EL (cell line): ENCODE data around the gene VSIR.
A peak's percentile ranks its signal among the peaks of the same experiment; 100 is the strongest.

Experiments used
- DNase-seq: peaks from one replicate; pipeline ENCODE4 v3.0.0-alpha.2; 2016

VSIR gene

DNA sequence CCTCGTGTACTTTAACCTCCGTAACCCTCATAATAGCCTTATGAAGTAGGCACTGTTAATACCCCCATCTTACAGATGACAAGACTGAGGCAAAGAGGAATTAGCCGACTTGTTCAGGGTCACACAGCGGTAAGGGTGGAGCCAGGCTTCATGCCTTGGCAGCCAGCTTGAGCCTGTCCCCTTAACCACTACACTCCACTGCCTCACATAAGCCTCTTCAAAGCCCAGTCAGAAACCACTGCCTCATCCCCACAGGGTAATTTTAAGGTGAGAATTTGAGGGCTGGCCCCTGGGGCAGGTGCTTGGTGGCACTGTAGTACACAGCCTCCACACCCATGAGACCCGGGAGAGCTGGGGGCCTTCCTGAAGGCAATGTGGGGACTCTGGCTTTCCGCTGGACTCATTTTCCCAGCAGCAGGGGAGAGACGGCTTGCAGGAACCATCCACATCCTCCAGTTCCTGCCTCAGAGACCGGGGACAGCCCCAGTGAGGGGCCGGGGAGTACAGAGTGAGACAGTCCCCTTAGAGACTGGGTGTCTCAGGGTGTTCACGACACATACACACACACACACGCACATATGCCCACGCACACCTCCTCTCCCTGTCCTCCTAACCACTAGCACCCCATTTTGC, 46.1 kb downstream of the VSIR start:
- DNase-seq: no peak

DNA sequence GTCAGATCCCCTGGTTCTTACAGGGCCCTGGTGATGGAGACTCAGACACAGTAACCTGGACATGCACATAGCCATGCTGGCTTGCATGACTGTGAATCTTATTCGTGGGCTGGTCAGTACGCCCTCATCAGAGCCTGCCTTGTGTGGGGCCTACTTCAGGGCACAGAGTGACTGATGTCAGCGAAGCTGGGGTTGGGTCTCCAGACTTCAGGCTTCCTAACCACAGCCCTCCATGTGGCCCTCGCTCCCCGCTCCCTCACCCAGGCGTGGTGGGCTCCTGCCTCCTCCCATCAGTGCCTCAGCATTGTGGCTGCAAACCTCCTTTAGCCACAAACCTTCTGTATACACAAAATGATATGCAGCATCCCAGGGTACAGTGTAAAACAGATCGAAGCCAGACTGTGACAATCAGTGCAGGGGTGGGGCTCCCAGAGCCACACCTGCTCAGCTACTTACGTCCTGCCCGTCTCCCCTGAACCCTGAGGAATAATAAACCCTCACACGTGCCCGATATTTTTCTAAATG, 46.7 kb downstream of the VSIR start:
- DNase-seq: no peak

DNA sequence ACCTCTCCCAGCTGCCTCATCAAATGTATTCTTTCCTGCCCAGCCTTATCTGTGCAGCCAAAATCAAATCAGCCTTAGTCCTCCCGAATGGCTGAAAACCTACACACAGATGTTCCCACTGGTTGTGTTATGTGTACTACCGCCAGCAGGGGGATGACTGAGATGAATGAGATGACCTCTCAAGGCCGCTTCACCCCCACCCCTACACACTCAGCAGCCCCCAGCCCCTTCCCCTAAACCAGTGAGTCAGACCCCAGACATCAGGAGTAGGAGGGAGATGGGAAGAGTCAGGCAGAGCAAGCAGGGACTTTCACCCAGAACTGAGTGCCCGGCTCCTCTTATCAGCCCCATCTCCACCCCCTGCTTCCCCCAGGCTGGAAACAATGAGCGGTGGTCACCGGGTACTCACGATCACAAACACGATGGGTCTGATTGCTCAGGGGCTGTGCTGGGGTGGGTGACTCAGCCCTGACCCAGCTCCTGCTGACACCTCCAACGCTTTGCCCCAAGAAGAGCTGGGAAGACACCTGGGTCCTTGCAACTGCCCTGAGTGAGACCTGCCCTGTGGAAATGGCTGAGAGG, 47.2 kb downstream of the VSIR start:
- peak; percentile 47 for DNase-seq

DNA sequence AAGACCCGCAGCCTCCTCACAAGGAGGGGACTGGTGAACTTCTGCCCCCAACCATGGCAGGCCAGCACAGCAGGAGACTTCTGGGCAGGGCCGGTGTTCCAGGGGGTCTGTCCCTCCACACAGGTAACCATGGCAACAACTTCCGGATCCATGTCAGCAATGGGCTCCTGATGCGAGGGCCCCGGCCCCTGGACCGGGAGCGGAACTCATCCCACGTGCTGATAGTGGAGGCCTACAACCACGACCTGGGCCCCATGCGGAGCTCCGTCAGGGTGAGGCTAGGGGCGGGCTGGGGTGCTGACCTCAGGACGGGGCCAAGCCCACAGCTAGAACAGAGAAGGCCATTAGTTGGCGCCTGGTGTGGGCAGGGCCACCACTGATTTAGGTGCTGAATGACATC, 48.1 kb downstream of the VSIR start:
- no peak for DNase-seq

DNA sequence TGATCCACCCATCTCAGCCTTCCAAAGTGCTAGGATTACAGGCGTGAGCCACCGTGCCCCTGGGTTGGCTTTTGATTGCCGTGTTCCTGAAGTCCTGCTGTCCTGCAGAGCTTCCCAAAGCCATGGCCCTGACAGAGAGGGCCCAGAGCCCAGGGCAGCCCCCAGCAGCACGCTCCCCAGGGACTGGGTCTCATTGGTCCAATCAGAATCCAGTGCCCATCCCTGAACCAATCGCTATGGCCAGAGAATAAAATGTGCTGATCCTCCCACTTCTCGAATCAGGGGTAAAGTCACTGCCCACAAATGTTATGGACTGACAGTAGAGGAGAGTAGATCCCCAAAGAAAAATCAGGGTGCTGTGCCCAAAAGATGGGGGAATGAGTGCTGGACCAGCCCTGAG, 48.8 kb downstream of the VSIR start:
- no peak for DNase-seq

DNA sequence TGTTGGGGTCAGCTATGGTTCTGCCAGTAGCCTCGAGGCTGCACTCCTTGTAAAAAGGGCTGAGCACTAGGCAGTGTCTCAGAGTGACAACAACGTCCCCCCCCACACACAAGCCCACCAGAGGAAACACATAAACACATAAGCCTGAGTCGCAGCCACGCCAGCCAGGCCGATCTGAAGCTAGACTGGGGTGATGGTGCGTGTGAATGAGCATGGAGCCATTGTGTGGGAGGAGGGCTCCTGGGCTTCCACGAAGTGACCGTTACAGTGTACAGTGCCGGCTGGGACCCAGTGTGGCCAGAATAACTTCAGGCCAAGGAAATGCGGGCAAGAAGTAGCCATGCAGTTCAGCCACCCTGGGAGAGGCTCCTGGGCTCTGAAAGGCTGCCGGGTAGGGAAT, 50.0 kb downstream of the VSIR start:
- no peak for DNase-seq

DNA sequence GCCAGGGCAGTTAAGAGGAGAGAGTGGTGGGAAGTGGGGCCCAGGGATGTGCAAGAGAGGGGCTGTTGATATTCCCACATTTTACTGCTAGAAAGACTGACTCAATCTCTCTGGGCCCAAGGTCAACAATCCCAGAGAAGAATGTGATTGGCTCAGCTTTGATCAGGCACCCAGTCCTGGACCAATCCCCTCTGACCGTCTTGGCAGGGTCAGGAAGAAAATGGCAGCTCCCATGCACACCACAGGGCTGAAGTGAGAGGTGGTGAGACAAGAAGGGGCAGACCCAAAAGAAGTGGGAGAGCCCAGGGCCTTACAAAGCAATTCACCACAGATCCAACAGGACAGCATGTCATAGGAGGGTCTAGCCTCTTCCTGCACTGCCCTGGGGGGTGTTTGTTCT, 50.5 kb downstream of the VSIR start:
- DNase-seq: no peak

DNA sequence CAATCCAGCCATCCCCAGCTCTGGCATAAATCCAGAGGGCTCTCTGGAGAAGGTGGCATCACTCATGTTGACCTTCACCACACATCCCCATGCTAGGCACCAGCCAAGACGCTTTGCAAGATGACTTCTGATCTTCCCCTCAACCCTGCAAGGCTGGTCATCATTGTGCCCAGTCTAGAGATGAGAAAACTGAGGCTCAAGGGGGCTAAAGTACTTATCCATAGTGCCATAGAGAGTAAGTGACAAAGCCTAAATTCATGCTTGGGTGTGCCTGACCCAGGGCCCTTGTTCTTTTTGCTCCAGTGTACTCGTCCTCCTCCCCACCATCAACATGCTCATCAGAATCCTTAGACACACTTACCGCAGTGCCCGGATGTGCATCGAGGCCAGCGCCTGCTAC, 52.0 kb downstream of the VSIR start:
- no peak for DNase-seq

DNA sequence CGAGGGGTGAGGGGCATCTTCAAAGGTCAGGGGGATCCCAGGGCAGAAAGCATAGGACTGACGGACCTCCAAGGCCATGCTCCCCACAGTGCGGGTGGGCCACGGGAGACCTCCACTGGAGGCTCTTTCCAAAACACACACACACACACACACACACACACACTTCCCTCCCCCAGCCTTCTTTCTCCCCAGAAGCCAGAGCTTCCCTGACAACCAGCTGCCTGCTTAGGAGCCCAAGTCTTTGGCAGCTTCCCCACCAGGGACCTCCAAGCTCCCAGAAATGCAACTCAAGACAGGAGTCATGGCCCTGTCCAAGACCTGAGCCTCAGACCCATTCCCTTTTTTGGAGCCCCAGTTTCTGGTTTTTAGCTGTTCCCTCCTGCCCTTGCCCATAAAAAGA, 53.0 kb downstream of the VSIR start:
- DNase-seq: no peak

DNA sequence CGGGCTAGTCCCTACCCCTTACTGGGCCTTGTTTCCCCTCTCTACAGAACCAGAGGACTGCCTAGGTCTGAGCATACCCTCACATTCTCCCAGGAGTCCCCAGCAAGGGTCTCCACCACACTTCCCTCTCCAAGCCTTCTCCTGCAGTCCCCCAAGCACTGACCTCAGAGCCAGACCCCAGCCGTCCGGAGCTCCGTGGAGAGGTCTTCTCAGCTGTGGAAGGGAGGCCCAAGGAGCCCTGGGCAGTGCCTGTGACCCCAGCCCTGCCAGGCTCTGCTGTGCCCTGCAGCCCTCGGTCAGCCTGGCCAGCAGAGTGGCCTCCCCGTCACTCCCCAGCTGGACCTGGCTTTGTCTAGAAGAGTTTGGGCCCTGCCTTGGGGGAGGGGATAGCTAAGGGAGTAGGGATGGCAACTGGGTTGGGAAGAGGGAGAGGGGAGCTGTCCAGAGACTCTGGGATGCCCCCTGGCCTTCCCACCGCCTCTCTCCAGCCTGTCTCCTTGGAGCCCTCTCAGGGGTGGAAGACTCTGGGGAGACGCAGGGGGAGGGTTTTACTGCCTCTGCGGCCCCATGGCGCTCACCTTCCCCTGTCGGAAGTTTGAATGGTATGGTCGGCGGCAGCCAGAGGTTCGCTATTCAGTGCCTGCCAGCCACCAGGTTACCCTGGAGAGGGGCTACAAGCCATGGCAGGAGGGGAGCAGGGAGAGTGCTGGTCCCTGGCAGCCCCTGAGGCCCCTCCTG, 53.7 kb downstream of the VSIR start, which contains the start of gene C10orf105:
Gene C10orf105 (minus strand): TSS at position 315 of the 738 bp plus-strand sequence. CDS start 3,441 bp downstream, outside the sequence.
- DNase-seq: no peak

DNA sequence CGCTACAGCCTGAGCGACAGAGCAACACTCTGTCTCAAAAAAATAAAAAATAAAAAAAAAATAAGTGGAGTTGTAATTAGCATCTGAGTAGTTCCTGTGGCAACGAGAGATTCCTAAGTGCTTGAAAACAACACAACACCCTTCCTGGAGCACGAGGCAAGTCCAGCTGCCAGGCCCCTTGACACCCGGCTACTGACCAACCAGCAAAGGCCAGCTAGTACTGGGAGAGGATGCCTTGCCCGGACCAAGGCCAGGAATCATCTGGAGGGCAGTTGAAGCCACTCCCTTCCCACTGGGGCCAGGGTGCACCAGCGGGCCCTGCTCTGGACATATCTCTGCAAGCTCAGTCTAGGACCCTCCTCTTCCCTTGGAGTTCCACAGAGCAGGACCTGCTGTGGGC, 54.3 kb downstream of the VSIR start:
- DNase-seq: no peak

DNA sequence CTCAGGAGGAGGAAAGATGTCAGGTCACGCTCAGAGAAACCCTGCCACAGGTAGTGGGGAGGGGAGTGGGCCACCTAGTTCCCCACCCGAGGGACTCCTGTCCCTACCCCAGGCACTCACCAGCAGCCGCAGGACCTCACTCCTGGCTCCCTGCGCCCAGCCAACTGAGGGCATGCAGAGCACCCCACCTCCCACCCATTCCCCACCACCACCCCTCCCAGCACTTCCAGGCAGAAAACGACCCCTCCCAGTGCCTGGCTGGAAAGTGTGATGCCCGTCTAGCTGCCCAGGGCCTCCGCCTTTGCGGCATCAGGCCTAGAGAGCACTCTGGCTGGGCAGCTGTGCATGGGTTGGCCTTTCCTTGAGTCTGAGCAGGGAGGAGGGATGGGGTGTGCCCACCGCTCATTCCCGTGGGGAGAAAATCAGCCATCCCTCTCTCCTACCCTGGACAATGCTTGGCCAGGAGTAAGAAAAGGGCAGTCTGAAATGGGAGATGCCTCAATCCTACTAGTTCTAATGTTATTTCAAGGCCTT, 55.1 kb downstream of the VSIR start:
- DNase-seq: no peak

DNA sequence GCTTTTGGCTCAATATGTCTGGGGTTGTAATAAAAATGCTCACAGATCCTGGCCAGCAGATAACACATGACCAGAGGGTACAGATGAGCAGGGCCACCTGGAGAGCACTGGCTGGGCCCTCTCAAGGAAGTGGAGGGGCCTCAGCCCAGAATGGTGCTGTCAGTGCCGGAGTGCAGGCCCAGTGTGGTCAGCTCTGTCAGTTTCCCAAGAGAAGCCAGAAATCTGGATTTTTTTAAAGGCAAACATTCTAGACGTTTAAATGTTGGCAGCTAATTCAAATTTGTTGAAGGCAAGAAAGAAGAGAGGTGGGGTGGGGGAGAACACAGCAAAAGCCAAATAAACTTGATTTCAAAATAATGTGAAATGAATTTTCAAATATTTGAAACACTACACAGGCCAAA, 55.8 kb downstream of the VSIR start:
- no peak for DNase-seq

DNA sequence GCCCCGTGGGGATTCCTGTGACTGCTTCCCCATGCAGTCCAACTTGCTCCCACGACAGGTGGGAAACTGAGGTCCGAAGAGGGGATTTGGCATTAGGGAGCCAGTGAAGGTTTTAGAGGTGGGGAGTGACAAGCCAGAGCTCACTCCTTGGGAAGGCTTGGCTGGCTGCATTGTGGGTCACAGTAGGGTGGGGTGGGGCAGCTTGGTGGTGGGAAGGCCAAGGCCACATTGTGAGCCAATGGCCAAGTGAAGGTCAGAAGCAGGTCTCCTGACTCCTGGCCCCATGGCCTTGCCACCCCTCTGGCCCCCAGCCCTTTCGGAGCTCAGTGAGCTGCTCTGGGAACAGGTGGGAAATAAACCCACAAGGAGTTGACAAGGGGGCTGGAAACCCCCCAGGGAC, 56.3 kb downstream of the VSIR start:
- no peak for DNase-seq

DNA sequence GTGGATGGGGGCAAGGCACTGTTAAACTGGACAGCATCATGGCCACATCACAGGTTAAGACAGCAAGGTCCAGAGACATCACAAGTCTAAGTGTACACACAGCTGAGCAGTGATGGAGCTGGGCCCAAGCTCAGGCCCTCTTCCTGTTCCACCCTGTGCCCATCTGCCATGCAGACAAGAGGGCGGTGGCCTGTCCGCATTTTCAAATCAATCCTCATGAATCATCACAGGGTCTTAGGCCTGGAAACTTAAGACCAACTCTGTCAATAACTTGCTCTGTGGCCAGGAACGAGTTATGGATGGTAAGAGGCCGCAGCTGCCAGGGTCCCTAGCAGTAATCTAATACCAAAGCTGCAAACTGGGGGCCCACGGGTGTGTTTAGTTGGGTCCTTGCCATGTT, 56.9 kb downstream of the VSIR start:
- no peak for DNase-seq

DNA sequence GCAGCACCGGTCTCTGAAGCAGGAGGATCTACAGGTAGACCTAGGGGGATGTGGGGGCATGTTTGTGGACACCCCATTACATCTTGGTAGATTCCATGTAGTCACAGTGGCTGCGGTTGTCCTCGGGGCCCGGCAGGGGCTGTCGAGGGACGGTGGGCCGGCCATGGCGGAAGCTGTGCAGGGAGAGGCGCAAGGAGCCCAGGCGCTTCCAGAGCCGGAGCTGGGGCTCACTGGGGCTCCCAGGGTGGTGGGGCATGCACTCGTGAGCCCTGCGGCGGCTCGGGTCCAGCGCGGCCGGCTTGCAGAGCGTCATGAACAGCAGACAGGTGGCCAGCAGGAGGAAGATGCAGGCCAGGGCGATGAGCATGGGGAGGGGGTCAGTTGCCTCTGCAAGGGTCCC, 57.5 kb downstream of the VSIR start:
- DNase-seq: no peak

DNA sequence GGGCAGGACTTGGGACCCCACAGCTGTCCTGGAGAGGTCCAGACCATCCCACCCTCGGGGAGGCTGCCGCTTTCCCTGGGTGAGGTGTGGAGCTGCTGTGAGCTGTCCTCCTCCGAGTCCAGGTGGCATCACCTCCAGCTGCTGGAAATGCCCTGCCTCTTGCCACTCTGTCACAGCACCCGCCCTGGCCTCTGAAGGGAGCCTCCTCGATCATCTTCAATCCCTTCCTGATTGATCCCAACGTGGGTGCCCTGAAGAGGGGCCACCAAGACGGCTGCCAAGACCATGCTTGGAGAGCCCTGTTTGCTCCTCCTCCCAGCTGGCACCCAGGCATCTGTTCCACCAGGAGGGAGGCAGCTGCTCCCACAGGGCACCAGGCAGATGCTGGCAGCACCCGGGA, 58.3 kb downstream of the VSIR start:
- DNase-seq: no peak

DNA sequence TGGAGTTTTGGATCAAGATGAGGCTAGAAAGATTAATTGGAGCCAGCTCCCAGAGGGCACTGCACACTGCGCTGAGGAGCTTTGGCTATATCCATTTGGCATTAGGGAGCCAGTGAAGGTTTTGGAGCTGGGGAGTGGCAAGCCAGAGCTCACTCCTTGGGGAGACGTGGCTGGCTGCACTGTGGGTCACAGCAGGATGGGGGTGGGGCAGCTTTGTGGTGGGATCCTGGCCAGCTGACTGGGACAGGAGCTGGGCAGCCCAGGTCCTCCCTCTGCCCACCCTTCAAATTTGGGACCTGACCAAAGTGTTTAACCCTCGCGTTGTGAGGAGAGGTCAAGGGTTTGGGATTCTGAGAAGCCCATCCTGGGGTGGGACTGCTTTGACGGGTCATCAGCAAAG, 58.7 kb downstream of the VSIR start:
- no peak for DNase-seq

DNA sequence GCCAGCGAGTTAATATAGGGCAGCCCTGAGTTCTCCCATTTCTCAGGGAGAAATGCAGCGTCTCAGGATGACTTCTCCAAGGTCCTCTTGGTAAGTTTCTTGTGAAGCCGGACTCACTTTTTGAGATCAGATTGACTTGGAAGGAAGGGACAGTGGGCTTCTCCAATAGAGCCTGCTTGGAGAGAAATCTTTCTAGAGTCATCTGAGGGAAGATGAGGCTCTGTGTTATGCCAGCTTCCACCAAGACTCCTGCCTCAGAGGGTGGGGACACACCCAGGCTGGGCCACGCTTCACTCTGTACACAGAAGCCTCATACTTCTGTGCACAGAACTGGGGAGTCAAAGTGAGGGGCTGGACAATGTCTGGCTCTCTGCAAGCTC, 59.3 kb downstream of the VSIR start:
- DNase-seq: no peak

DNA sequence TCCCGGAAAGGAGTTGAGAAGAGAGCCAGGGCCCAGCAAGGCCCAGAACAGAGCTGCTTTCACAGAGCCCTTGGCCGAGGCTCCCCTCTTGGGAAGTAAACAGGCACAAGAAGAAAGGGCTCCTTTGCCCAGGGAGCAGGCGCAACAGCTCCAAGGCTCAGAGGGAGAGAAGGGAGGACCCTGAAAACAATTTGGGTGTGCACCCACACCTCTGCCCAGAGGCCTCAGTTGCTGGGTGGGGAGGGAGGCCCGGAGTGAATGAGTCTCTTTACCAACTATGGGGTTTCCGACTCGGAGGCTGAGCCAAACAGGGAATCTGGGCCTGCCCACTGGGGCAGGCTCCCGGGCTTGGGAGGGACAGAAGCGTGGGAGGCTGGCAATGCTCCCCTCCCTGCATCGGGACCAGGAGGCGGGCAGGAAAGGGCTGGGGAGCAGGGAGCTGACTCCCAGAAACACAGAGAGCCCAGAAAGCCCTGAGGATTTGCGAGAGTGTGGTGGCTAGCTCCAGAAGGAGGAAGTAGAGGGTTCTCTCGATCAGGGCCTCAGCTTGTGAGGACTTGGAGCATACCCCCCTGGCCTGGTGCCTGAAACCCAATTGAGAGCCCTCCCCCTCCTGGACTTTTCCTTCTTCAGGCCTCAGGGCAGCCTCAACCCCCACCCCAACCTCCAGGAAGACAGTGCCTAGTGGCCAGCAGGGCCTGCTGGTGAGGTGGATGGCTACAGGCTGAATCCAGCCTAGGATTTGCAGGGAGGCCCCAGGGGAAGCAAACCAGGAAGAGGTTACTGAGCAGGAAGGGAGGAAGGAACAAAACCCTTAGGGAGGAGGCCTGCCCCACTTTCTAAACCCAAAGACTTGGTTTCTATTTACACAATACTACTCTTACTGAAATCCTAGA, 59.9 kb downstream of the VSIR start:
- peak; percentile 92 for DNase-seq

DNA sequence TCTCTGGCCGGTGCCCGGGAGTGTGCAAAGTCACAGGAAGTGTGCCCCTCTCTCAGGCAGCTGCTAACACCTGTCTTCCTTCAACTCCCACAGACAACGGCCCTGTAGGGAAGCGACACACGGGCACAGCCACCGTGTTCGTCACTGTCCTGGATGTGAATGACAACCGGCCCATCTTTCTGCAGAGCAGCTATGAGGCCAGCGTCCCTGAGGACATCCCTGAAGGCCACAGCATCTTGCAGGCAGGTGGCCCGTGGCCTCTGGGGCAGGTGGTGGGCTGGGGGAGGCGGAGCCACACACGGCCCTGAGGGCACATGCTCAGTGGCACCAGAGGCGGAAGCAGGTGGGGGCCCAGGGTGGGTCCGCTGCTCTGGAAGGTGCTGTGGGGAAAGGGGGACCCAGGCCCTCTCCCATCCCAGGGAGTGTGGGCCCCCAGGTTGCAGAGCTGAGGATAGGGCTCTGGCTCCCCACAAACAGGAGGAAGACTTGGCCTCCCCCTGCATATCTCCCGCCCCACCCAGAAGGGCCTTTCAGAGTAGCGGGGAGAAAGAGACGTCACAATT, 60.7 kb downstream of the VSIR start:
- no peak for DNase-seq

DNA sequence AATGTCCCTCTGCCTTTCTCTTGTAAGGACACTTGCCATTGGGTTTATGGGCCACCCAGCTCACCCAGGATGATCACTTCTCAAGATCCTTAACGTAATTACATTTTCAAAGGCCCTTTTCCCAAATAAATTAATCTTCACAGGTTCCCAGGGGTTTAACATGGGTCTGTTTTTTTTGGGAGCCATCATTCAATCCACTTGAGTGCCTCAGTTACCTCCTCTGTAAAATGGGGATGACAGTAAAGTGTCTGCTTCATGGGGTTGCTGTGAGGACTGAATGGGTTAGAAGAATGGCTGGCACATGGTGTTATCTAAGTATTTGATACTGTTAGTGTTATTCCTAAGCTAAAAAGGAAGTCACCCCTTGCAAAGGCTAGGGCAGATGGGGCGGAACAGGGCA, 61.1 kb downstream of the VSIR start:
- no peak for DNase-seq
